ENCODE results near the gene C17orf50.

Gene C17orf50

GRCh38 chr17:35773129-35773528 is 12.4 kb downstream of the C17orf50 start:
- 94% methylated on average over 20 of the region's 20 CpGs for WGBS
- H3K9ac ChIP-seq (ENCODE audit: low read depth, low read length), result no peak overlapping the region
- H3K4me3 ChIP-seq (ENCODE audit: low read length), result no peak overlapping the region
- H3K27me3 ChIP-seq (ENCODE audit: insufficient read depth, low read length), result no peaks in the 10 kb centered on the region
- no peaks in the 10 kb centered on the region for H3K9me3 ChIP-seq (ENCODE audit: insufficient read depth, low read depth, low read length)
- H3K4me1 ChIP-seq (ENCODE audit: insufficient read depth, low read length), result peaks cover 16% of the 10 kb centered on the region; the same call in 1 of the 2 replicates
- no peaks in the 10 kb centered on the region for H3K36me3 ChIP-seq (ENCODE audit: insufficient read depth, low read length)
- no peak overlapping the region for H3K27ac ChIP-seq (ENCODE audit: low read depth, low read length)

GRCh38 chr17:35773679-35774425 is 13.2 kb downstream of the C17orf50 start:
- no peaks in the 10 kb centered on the region for H3K36me3 ChIP-seq (ENCODE audit: insufficient read depth, low read length)
- peaks cover 16% of the 10 kb centered on the region; the same call in 1 of the 2 replicates for H3K4me1 ChIP-seq (ENCODE audit: insufficient read depth, low read length)
- no peak overlapping the region for H3K4me3 ChIP-seq (ENCODE audit: low read length)
- no peaks in the 10 kb centered on the region for H3K9me3 ChIP-seq (ENCODE audit: insufficient read depth, low read depth, low read length)
- 77% methylated on average over 10 of the region's 10 CpGs for WGBS
- 0 out of 2 replicates have a peak overlapping the region, but pooled peaks have one; percentile 5 for H3K9ac ChIP-seq (ENCODE audit: low read depth, low read length)
- no peak overlapping the region for H3K27ac ChIP-seq (ENCODE audit: low read depth, low read length)
- H3K27me3 ChIP-seq (ENCODE audit: insufficient read depth, low read length), result no peaks in the 10 kb centered on the region

DNA sequence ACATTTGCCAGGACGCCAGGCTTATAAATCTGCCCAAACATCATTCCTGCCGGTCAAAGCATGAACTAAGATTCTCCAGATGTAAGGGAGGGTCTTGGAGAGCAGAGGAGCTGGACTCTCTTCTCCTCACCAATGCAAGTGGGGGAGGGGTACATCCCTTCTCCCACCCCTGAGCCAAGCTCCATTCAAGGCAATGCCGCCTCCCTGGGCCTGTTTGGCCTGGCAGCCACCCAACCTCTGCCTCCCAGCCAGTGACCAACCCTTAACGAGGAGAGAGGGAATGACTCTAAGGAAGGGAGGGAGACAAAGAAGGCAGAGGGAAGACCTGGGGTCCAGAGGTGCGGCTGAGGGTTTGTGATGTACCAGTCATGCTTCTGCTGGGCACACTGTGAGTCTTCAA is 13.8 kb downstream of the C17orf50 start:
- Histone ChIP-seq H3K9me3 (ENCODE audit: insufficient read depth, low read depth, low read length) (no peaks in the 10 kb centered on the region), H3K4me3 (ENCODE audit: low read length) (no peak overlapping the region), H3K9ac (ENCODE audit: low read depth, low read length) (no peak overlapping the region), H3K27ac (ENCODE audit: low read depth, low read length) (no peak overlapping the region), H3K36me3 (ENCODE audit: insufficient read depth, low read length) (no peaks in the 10 kb centered on the region), H3K27me3 (ENCODE audit: insufficient read depth, low read length) (no peaks in the 10 kb centered on the region), H3K4me1 (ENCODE audit: insufficient read depth, low read length) (peaks cover 16% of the 10 kb centered on the region; the same call in 1 of the 2 replicates)
- WGBS, result 70% methylated on average over 4 of the region's 5 CpGs

- H3K27me3 ChIP-seq (ENCODE audit: insufficient read depth, low read length), result no peaks in the 10 kb centered on the region
- H3K9me3 ChIP-seq (ENCODE audit: insufficient read depth, low read depth, low read length), result no peaks in the 10 kb centered on the region
- H3K4me1 ChIP-seq (ENCODE audit: insufficient read depth, low read length), result peaks cover 16% of the 10 kb centered on the region; the same call in 1 of the 2 replicates
- 79% methylated on average over 5 of the region's 5 CpGs for WGBS
- no peaks in the 10 kb centered on the region for H3K36me3 ChIP-seq (ENCODE audit: insufficient read depth, low read length)
- H3K27ac ChIP-seq (ENCODE audit: low read depth, low read length), result no peak overlapping the region
- H3K9ac ChIP-seq (ENCODE audit: low read depth, low read length), result no peak overlapping the region
- H3K4me3 ChIP-seq (ENCODE audit: low read length), result no peak overlapping the region
Observed at GRCh38 chr17:35775039-35775438, 14.4 kb downstream of the C17orf50 start.

- Histone ChIP-seq H3K4me1 (ENCODE audit: insufficient read depth, low read length) (peaks cover 16% of the 10 kb centered on the region; the same call in 1 of the 2 replicates), H3K4me3 (ENCODE audit: low read length) (no peak overlapping the region), H3K36me3 (ENCODE audit: insufficient read depth, low read length) (no peaks in the 10 kb centered on the region), H3K9me3 (ENCODE audit: insufficient read depth, low read depth, low read length) (no peaks in the 10 kb centered on the region), H3K9ac (ENCODE audit: low read depth, low read length) (no peak overlapping the region), H3K27me3 (ENCODE audit: insufficient read depth, low read length) (no peaks in the 10 kb centered on the region), H3K27ac (ENCODE audit: low read depth, low read length) (no peak overlapping the region)
- 91% methylated on average over 6 of the region's 6 CpGs for whole genome bisulfite sequencing
Observed at GRCh38 chr17:35775583-35775982, 14.9 kb downstream of the C17orf50 start.

DNA sequence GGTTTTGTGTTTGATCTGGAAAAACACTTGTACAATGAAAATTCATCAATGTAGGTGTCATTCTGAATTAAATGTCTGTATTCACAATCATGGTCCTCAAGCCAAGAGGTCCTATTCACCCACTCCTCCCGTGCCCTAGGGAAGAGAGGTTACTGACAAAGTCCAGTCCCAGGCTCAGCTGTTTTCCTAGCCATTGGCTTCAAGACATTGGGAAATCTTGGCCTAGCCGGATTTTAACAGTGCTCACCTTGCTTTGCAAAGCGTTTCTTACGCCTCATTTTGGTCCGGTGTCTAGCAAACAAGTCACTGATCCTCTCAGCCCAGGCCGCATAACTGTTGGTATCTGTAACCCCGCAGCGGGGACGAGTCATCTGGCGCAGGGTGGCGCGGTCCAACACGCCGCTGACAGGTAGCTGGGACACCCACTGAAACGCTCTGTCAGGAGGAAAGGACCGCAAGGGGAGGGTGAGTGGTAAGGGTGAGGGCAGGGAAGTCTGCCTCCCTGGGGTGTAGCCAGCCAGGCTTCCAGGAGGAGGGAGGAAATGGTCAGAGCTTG is 18.0 kb downstream of the C17orf50 start:
- Histone ChIP-seq H3K9ac (ENCODE audit: low read depth, low read length) (no peak overlapping the region), H3K4me3 (ENCODE audit: low read length) (no peak overlapping the region), H3K9me3 (ENCODE audit: insufficient read depth, low read depth, low read length) (no peaks in the 10 kb centered on the region), H3K36me3 (ENCODE audit: insufficient read depth, low read length) (no peaks in the 10 kb centered on the region), H3K27me3 (ENCODE audit: insufficient read depth, low read length) (no peaks in the 10 kb centered on the region), H3K27ac (ENCODE audit: low read depth, low read length) (no peak overlapping the region), H3K4me1 (ENCODE audit: insufficient read depth, low read length) (0 out of 2 replicates have a peak, but pooled peaks cover 9% of the 10 kb centered on the region)
- WGBS, result 93% methylated on average over 16 of the region's 16 CpGs

- Histone ChIP-seq H3K27ac (ENCODE audit: low read depth, low read length) (no peak overlapping the region), H3K27me3 (ENCODE audit: insufficient read depth, low read length) (no peaks in the 10 kb centered on the region), H3K4me1 (ENCODE audit: insufficient read depth, low read length) (no peaks in the 10 kb centered on the region), H3K36me3 (ENCODE audit: insufficient read depth, low read length) (no peaks in the 10 kb centered on the region), H3K4me3 (ENCODE audit: low read length) (no peak overlapping the region), H3K9ac (ENCODE audit: low read depth, low read length) (no peak overlapping the region), H3K9me3 (ENCODE audit: insufficient read depth, low read depth, low read length) (no peaks in the 10 kb centered on the region)
- 86% methylated on average over 3 of the region's 3 CpGs for WGBS
Observed at GRCh38 chr17:35780950-35781349, 20.3 kb downstream of the C17orf50 start.

DNA sequence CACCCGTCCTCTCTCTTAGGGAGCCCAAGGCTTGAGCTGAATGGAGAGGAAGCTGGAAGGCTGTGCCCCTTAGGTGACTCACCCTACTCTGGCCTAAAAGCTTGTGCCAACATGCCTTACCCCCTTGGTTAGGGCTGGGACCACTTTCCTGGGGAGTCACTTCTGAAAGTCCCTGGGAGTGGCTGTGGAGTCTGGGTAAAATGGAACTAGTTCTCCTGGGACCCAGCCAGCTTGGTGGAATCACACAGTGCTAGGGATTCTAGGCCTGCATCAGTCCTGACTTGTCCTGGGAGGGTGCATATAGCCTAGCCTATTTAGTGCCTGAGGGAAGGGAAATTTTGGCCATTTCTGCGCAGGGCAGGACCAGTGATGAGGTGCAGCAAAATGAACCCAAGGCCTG is 24.2 kb downstream of the C17orf50 start:
- peaks cover 4% of the 10 kb centered on the region; the same call in 1 of the 2 replicates for H3K27me3 ChIP-seq (ENCODE audit: insufficient read depth, low read length)
- no peaks in the 10 kb centered on the region for H3K36me3 ChIP-seq (ENCODE audit: insufficient read depth, low read length)
- H3K27ac ChIP-seq (ENCODE audit: low read depth, low read length), result no peak overlapping the region
- no peaks in the 10 kb centered on the region for H3K4me1 ChIP-seq (ENCODE audit: insufficient read depth, low read length)
- no peak overlapping the region for H3K9ac ChIP-seq (ENCODE audit: low read depth, low read length)
- 87% methylated on average over 2 of the region's 2 CpGs for WGBS
- H3K9me3 ChIP-seq (ENCODE audit: insufficient read depth, low read depth, low read length), result no peaks in the 10 kb centered on the region
- H3K4me3 ChIP-seq (ENCODE audit: low read length), result no peak overlapping the region

GRCh38 chr17:35786941-35787432 is 26.3 kb downstream of the C17orf50 start:
- Histone ChIP-seq H3K4me3 (ENCODE audit: low read length) (no peak overlapping the region), H3K27ac (ENCODE audit: low read depth, low read length) (no peak overlapping the region), H3K9ac (ENCODE audit: low read depth, low read length) (no peak overlapping the region; the same call in 1 of the 2 replicates), H3K27me3 (ENCODE audit: insufficient read depth, low read length) (peaks cover 15% of the 10 kb centered on the region), H3K9me3 (ENCODE audit: insufficient read depth, low read depth, low read length) (no peaks in the 10 kb centered on the region), H3K36me3 (ENCODE audit: insufficient read depth, low read length) (no peaks in the 10 kb centered on the region), H3K4me1 (ENCODE audit: insufficient read depth, low read length) (0 out of 2 replicates have a peak, but pooled peaks cover 2% of the 10 kb centered on the region)
- 54% methylated on average over 3 of the region's 3 CpGs for WGBS

DNA sequence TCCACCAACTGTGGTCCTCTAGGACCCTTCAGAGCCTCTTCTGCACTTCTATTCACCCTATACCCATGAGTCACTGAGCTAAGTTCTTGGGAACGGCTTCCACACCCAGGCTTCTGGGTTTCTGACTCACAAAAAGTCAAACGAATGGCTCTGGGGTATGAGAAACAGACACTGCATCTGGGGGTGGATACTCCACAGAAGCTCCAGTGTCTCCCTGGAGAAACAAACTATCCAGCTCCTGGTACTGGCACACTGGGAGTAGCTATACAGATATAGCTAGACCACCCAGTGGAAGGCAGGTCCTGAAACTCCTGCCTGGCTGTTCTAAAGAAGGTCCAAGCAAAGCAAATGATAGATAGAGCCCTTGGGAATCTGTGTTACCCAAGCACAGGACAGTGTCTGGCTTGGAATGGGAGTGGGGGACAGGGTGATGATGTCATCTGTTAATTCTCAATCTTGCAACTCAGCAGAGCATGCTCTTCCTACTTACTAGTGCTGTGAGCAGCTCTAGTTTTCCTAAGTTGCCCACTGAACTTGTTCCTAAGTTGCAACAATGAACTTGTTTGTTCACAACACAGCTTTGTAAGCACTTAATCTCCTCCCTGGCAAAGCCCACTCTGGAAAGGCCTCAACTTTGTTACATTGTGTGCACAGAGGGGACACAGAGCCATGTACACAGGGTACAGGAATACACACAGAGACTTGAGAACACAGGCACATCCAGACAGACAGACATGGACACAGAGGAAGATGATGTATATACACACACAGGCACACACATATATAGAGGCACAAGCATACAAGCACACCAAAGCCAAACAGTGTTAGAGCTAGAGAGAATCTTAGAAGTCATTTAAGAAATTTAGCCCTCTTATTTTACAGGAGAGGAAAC is 28.0 kb downstream of the C17orf50 start:
- 0 out of 2 replicates have a peak, but pooled peaks cover 2% of the 10 kb centered on the region for H3K4me1 ChIP-seq (ENCODE audit: insufficient read depth, low read length)
- no peak overlapping the region for H3K9ac ChIP-seq (ENCODE audit: low read depth, low read length)
- no peaks in the 10 kb centered on the region for H3K9me3 ChIP-seq (ENCODE audit: insufficient read depth, low read depth, low read length)
- H3K36me3 ChIP-seq (ENCODE audit: insufficient read depth, low read length), result no peaks in the 10 kb centered on the region
- no peak overlapping the region for H3K27ac ChIP-seq (ENCODE audit: low read depth, low read length)
- H3K4me3 ChIP-seq (ENCODE audit: low read length), result no peak overlapping the region
- WGBS, result 66% methylated on average over 2 of the region's 2 CpGs
- peaks cover 33% of the 10 kb centered on the region for H3K27me3 ChIP-seq (ENCODE audit: insufficient read depth, low read length)
